H1 (cell line): ENCODE measurements around the gene MMP24.

Experiments used
- EP300 ChIP-seq, 2 experiments: IDR thresholded peaks; 1 replicate in 1 of 2; 2 replicates in 1 of 2; pipeline ENCODE4 v1.6.1; 2011 to 2012; ENCODE audit warnings: low read depth in 2 of 2, low read length in 2 of 2, mild to moderate bottlenecking in 2 of 2, borderline replicate concordance in 1 of 2, inconsistent platforms in 1 of 2, moderate library complexity in 1 of 2
- JUND ChIP-seq: IDR thresholded peaks from 2 replicates; pipeline ENCODE4 v1.6.1; 2011; ENCODE audit warnings: mild to moderate bottlenecking, improper control_type of control experiment, low read length
- MAFK ChIP-seq: IDR thresholded peaks from 2 replicates; pipeline ENCODE4 v1.6.1; 2012; ENCODE audit warnings: low read depth, mild to moderate bottlenecking, improper control_type of control experiment, low read length
- RBBP5 ChIP-seq: IDR thresholded peaks from 2 replicates; pipeline ENCODE4 v1.7.1; 2012; ENCODE audit warnings: low read depth, mild to moderate bottlenecking, inconsistent platforms, low read length, moderate library complexity, borderline replicate concordance
- TAF1 ChIP-seq: IDR thresholded peaks from 2 replicates; pipeline ENCODE4 v1.6.1; 2011; ENCODE audit warnings: mild to moderate bottlenecking, low read depth, low read length
- TF ChIP-seq, protein P1 (sequence below), 3 experiments: IDR thresholded peaks; 1 replicate in 2 of 3; 2 replicates in 1 of 3; pipeline versions ENCODE4 v1.5.1 to v1.6.1; 2011; ENCODE audit warnings: low read length in 3 of 3, mild to moderate bottlenecking in 3 of 3, inconsistent platforms in 2 of 3, low read depth in 1 of 3, moderate library complexity in 1 of 3; ENCODE audit not compliant: insufficient read depth in 1 of 3; ENCODE audit errors: control extremely low read depth in 1 of 3
- TF ChIP-seq, protein P2 (sequence below): IDR thresholded peaks from 2 replicates; pipeline ENCODE4 v1.6.1; 2012; ENCODE audit warnings: inconsistent platforms

DNA sequence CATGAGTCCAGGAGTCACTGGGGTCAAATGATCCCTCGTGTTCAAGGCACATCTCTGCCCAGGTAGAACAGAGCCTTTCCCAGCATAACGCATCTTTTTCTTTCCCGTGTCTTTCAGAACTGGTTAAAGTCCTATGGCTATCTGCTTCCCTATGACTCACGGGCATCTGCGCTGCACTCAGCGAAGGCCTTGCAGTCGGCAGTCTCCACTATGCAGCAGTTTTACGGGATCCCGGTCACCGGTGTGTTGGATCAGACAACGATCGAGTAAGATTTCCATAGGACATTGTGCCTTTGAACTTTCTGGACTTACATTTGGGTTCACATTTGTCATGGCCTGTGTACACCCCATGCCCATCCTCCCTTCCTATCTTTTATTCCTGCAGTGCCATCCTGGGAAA is 20.2 kb downstream of the MMP24 start:
- TF ChIP-seq EP300 (IDR thresholded peaks at IDR 0.05; ENCODE audit: borderline replicate concordance in 1 of 2, low read depth in 2 of 2, low read length in 2 of 2): no peak
- TF ChIP-seq, protein P1, sequence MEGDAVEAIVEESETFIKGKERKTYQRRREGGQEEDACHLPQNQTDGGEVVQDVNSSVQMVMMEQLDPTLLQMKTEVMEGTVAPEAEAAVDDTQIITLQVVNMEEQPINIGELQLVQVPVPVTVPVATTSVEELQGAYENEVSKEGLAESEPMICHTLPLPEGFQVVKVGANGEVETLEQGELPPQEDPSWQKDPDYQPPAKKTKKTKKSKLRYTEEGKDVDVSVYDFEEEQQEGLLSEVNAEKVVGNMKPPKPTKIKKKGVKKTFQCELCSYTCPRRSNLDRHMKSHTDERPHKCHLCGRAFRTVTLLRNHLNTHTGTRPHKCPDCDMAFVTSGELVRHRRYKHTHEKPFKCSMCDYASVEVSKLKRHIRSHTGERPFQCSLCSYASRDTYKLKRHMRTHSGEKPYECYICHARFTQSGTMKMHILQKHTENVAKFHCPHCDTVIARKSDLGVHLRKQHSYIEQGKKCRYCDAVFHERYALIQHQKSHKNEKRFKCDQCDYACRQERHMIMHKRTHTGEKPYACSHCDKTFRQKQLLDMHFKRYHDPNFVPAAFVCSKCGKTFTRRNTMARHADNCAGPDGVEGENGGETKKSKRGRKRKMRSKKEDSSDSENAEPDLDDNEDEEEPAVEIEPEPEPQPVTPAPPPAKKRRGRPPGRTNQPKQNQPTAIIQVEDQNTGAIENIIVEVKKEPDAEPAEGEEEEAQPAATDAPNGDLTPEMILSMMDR (IDR thresholded peaks at IDR 0.05; ENCODE audit: control extremely low read depth in 1 of 3, insufficient read depth in 1 of 3, low read depth in 1 of 3, low read length in 3 of 3): no peak
- TF ChIP-seq MAFK: no peak
- TF ChIP-seq JUND: no peak
- no peak for TF ChIP-seq RBBP5
- TF ChIP-seq TAF1: no peak
- TF ChIP-seq, protein P2, sequence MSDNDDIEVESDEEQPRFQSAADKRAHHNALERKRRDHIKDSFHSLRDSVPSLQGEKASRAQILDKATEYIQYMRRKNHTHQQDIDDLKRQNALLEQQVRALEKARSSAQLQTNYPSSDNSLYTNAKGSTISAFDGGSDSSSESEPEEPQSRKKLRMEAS: no peak
